ENCODE data around the gene CWF19L1. TPM values are rescaled to one million over a fixed set of nuclear protein-coding genes. Genes with fewer than 3 reads are reported as not detected.

CWF19L1 gene
- 10 to 100 TPM; 11.6 to 16.4 (median 12.4) TPM for total RNA-seq

DNA sequence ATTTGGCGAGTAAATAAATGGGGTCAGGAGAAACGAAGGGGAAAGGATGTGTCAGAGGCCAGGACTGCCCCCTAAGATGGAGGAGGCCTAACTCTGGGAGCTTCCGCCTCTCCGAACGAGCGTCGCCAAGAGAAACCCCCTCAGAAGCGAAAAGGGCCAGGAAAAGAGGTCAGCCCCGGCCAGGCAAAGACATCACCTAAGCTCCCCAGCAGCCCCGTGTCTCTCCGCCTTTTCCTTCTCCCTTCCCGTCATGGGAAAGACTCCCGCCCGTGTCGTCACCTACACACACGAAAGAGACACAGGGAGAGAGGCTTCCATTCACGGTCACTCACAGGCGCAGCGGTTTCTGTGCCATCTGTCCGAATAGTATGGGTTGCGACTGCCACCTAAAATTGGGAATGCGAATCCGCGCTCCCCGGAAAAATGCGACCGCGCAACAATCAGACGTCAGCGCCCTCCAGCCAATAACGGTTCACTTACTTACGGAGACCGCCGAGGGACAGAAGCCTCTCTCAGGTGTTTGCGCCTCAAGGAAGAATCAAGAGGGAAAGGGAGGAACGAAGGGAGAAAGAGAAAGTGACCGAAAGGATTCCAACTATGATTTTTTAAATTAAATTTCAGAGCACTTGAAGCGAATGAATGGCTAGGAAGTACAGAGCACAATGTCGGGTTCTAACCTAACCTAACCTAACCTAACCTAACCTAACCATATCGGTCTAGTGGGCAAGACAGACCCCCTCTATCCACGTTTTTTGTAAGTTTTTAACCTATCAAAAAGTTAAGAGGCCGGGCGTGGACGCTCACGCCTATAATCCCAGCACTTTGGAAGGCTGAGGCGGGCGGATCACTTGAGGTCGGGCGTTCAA, at the start of gene CWF19L1:
Gene CWF19L1, minus strand, starts transcription at position 400 of the 866 bp plus-strand sequence. Its CDS starts 45 bp downstream, at position 355.
- Histone ChIP-seq H3K4me1 (peaks cover 17 to 35% (median 31%) of the 10 kb centered on the region in 4 donors), H3K36me3 (peaks cover 0 to 5% (median 0%) of the 10 kb centered on the region in 4 donors), H3K9me3 (no peaks in the 10 kb centered on the region), H3K4me3 (peak within 1 kb of the TSS; percentile 81 to 97 (median 93)), H3K27me3 (no peaks in the 10 kb centered on the region), H3K27ac (replicated peaks in 1 of 4) (peak within 1 kb of the TSS; percentile 78 to 89 (median 86))
- 3% methylated on average over 42 of the region's 49 CpGs for WGBS
- peak; percentile 97 for DNase-seq (ENCODE audit: extremely low spot score)
- intact Hi-C loops (cut with DNase I), result no loop called here
- peak; percentile 87 to 94 for TF ChIP-seq POLR2AphosphoS5 (IDR thresholded peaks at IDR 0.05)
- TF ChIP-seq POLR2A (IDR thresholded peaks at IDR 0.05; ENCODE audit: low read depth), result no peak
- TF ChIP-seq, protein P1, sequence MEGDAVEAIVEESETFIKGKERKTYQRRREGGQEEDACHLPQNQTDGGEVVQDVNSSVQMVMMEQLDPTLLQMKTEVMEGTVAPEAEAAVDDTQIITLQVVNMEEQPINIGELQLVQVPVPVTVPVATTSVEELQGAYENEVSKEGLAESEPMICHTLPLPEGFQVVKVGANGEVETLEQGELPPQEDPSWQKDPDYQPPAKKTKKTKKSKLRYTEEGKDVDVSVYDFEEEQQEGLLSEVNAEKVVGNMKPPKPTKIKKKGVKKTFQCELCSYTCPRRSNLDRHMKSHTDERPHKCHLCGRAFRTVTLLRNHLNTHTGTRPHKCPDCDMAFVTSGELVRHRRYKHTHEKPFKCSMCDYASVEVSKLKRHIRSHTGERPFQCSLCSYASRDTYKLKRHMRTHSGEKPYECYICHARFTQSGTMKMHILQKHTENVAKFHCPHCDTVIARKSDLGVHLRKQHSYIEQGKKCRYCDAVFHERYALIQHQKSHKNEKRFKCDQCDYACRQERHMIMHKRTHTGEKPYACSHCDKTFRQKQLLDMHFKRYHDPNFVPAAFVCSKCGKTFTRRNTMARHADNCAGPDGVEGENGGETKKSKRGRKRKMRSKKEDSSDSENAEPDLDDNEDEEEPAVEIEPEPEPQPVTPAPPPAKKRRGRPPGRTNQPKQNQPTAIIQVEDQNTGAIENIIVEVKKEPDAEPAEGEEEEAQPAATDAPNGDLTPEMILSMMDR (IDR thresholded peaks at IDR 0.05), result peak in 1 of 3 experiments; percentile 28

GRCh38 chr10:100315615-100316014, 48.2 kb upstream of the CWF19L1 start:
- 89% methylated on average over 4 of the region's 4 CpGs for WGBS
- intact Hi-C loops (cut with DNase I), result no loop called here
- Histone ChIP-seq H3K4me1 (no peaks in the 10 kb centered on the region), H3K9me3 (no peaks in the 10 kb centered on the region), H3K4me3 (no peak overlapping the region), H3K27me3 (peaks cover 0 to 88% (median 0%) of the 10 kb centered on the region in 4 donors), H3K27ac (replicated peaks in 1 of 4) (no peak overlapping the region), H3K36me3 (no peaks in the 10 kb centered on the region)
- DNase-seq (ENCODE audit: extremely low spot score), result no peak
- no peak for TF ChIP-seq POLR2A (IDR thresholded peaks at IDR 0.05; ENCODE audit: low read depth)
- TF ChIP-seq, protein P1 (IDR thresholded peaks at IDR 0.05), result no peak
- no peak for TF ChIP-seq EP300 (IDR thresholded peaks at IDR 0.05)
- TF ChIP-seq POLR2AphosphoS5 (IDR thresholded peaks at IDR 0.05), result no peak

DNA sequence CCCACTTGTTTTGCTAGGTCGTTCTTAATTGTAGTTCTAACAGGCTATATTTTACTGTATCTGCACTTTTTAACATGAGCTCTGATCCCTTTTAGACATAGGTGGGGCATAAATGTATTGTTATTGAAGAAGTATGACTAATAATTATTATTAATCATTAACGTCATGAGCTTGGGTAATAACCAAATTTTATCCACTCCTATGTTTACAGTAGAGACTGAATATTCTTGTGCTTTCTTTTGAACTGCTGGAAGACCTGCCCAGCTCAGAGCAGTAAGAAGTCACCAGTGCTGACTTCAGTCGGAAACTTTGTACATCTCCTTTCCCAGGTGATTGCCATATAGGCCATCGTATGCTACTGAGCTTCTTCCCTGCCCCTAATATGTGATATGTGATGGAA, 43.9 kb upstream of the CWF19L1 start:
- TF ChIP-seq POLR2AphosphoS5 (IDR thresholded peaks at IDR 0.05), result no peak
- no peak for TF ChIP-seq EP300 (IDR thresholded peaks at IDR 0.05)
- TF ChIP-seq POLR2A (IDR thresholded peaks at IDR 0.05; ENCODE audit: low read depth), result no peak
- TF ChIP-seq, protein P1 (IDR thresholded peaks at IDR 0.05), result no peak
- no peaks in the 10 kb centered on the region for H3K4me1 ChIP-seq
- peaks cover 0 to 67% (median 0%) of the 10 kb centered on the region in 4 donors for H3K27me3 ChIP-seq
- H3K4me3 ChIP-seq, result no peak overlapping the region
- no peaks in the 10 kb centered on the region for H3K9me3 ChIP-seq
- intact Hi-C loops (cut with DNase I), result no loop called here
- no peak for DNase-seq (ENCODE audit: extremely low spot score)
- no peak overlapping the region for H3K27ac ChIP-seq (replicated peaks in 1 of 4)
- WGBS, result 56% methylated on average over 4 of the region's 4 CpGs
- no peaks in the 10 kb centered on the region for H3K36me3 ChIP-seq

- TF ChIP-seq POLR2A (IDR thresholded peaks at IDR 0.05; ENCODE audit: low read depth) (no peak), EP300 (IDR thresholded peaks at IDR 0.05) (no peak), POLR2AphosphoS5 (IDR thresholded peaks at IDR 0.05) (no peak)
- TF ChIP-seq, protein P1 (IDR thresholded peaks at IDR 0.05), result no peak
- Histone ChIP-seq H3K27ac (replicated peaks in 1 of 4) (no peak overlapping the region), H3K4me1 (no peaks in the 10 kb centered on the region), H3K27me3 (peaks cover 0 to 63% (median 0%) of the 10 kb centered on the region in 4 donors), H3K36me3 (no peaks in the 10 kb centered on the region), H3K4me3 (no peak overlapping the region), H3K9me3 (no peaks in the 10 kb centered on the region)
- WGBS, result 86% methylated on average over 3 of the region's 3 CpGs
- no peak for DNase-seq (ENCODE audit: extremely low spot score)
- intact Hi-C loops (cut with DNase I), result no loop called here
Measured at GRCh38 chr10:100307684-100308083, 40.2 kb upstream of the CWF19L1 start.

All from esophagus muscularis mucosa (tissue), 4 donors.